Activated CD8-positive, alpha-beta memory T cell treated with anti-CD3 and anti-CD28 coated beads, Interleukin-2, amount 50 U/mL, for 1 hour (primary cell): ENCODE measurements around the gene CRY1.
A peak's percentile ranks its signal among the peaks of the same experiment; 100 is the strongest.
"Not testable (repeated sequence)": the region's sequence is repeated elsewhere in the genome, so short reads cannot be mapped to it uniquely, and the experiment has no call there.

Experiments used
- DNase-seq: peaks from one replicate; pipeline ENCODE4 v3.0.0-alpha.2; 2020; ENCODE audit errors: extremely low read depth

The CRY1 gene

DNA sequence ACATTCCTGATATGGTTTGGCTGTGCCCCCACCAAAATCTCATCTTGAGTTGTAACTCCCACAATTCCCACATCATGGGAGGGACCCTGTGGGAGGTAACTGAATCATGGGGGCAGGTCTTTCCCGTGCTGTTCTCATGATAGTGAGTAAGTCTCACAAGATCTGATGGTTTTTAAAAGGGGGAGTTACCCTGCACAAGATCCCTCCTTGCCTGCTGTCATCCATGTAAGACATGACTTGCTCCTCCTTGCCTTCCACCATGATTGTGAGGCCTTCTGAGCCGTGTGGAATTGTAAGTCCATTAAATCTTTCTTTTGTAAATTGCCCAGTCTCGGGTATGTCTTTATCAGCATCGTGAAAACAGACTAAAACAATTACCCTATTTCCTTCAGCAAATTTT, 90.7 kb downstream of the CRY1 start:
- DNase-seq = not testable (repeated sequence)

GRCh38 chr12:106999446-106999845, 93.9 kb downstream of the CRY1 start:
- DNase-seq = no peak

DNA sequence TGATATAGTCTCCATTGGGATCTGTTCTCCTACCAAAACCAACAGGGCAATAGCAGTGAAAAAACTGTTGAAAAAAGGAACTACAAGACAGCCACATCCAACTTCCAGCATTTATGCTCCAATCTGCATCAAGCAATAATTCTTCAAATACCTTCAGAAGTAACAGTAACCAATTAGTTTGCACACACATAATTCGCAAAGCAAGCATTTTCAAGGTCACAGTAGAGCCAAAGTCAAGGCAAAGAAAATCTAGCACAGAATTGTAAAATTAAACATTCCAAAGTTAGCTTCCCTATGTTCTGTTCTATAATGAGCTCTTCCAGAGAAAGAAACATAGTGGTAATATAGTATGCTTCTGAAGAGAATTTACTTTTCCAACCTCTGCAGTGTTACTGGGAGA, 95.4 kb downstream of the CRY1 start:
- no peak for DNase-seq

DNA sequence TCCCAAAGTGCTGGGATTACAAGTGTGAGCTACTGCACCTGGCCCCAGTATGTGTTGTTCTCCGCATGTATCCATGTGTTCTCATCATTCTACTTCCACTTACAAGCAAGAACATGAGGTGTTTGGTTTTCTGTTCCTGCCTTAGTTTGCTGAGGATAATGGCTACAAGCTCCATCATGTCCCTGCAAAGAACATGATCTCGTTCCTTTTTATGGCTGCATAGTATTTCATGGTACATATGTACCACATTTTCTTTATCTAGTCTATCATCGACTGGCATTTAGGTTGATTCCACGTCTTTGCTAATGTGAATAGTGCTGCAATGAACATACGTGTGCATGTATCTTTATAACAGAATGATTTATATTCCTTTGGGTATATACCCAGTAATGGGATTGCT, 97.2 kb downstream of the CRY1 start:
- DNase-seq = not testable (repeated sequence)

GRCh38 chr12:106994579-106995220, 98.6 kb downstream of the CRY1 start:
- no peak for DNase-seq

DNA sequence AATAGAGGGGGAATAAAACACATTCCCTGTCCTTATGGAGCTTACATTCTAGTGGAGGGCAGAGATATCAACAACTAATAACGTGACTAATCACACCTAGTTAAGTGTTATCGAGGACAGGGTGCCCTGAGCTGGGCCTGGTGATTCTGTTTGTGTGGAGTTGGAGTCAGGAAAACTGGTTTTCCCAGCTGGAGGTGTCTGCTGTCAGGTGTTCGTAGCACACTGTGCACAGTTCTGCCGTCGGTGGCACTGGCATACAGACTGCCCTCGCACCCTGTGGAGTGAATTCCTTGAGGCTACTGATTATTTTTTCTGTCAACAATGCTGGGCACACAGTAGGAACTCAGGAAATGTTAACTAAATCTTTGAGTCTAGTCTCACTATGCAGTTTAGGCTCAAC, 105.5 kb downstream of the CRY1 start:
- no peak for DNase-seq

DNA sequence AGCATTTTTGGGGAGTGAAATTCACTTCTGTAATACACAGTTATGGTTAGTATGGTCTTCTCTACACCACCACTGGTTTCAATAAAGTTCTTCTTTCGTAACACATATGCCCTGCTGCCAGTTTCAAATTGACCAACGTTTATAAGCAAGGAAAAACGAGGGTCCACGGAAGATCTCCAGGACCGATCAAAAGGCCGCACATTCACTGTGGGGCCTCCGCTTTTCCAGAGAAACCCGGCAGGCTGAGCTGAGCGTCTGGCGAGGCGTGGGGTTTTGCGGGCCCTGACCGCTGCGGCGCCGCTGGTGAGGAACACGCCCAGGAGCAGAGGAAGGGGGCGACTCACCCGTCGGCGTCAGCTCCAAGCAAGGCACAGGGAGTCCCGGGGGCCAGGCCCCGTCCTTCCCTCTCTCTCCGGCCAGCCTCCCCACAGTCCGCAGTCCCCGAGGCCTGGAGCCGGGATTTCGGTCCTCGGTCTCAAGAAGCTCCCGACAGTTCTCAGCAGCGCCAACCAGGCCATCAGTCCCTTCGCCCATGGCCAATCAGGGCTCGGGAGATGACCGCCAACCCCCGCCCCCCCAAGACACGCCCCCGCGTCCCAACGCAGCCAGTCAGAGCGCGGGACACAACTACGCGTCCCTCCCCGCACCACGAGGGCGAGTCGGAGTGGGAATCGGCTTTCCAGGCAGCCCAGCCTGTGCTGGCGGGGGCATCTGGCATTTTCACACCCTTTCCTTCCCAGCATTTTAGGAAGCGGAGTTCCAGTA, 106.5 kb downstream of the CRY1 start, which contains the start of gene MTERF2:
MTERF2 (minus strand) TSS at position 522 of the 765 bp plus-strand sequence. CDS start 8,432 bp downstream, outside the sequence.
- DNase-seq = peak; percentile 39

GRCh38 chr12:106986135-106986534, 107.2 kb downstream of the CRY1 start:
- no peak for DNase-seq

GRCh38 chr12:106985479-106985878, 107.9 kb downstream of the CRY1 start:
- DNase-seq = no peak

- no peak for DNase-seq
These were observed 108.7 kb downstream of the CRY1 start for GRCh38 chr12:106984588-106985137.

- DNase-seq = no peak
These were observed 111.1 kb downstream of the CRY1 start for GRCh38 chr12:106982229-106982628.

GRCh38 chr12:106981788-106982187, 111.6 kb downstream of the CRY1 start:
- DNase-seq = no peak

GRCh38 chr12:106980944-106981343, 112.4 kb downstream of the CRY1 start:
- DNase-seq = no peak

DNA sequence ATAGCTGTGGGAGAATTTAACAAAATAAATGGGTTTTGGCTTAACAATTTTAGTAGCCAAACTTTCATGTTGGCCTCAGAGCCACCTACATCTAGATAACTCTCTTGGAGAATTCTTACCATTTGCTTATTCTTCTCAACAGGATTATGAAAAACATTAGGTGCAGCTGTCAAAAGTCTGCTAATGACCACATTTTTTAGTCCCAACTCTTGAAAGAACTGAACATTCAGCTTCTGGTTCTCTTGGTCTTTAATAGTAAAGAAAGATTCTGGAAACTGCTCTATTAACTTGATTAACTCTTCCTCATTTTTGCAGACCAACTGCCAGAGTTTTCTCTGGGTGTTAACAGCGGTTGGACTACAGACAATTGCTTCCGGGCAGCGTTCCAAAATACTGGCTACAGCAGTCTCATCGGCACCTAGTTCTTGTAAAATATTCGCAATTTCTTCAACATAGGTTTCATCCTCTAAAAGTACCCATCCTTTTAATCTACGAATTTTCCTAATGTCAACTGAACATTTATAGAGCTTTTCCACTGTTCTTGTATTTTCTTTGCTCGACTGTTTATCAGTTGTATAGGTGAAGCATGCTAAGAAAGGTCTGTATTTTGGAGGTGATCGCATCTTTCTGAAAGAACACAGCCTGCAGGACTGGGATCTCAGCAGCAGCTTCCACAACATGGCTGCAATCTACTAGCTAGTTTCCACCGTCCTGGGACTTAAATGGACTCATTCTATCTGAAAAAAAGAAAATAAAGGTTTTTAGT, 115.1 kb downstream of the CRY1 start:
- no peak for DNase-seq

DNA sequence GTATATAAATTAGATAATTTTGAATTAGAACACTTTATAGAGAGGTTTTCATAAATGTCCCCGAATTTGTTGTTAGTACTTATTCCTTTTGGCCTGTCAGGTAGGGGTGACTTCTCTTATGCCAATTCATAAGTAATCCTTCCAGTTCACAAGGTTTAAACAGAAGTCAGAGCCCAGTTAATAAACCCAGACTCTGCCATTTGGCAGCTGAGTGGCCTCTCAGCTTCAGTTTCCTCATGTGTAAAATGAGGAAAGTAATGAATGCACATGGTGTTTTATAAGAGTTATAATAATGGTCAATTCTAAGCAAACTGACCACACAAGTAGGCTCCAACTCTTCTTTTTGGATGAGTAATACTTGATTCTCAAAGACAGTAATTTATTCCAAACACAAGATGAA, 116.7 kb downstream of the CRY1 start:
- no peak for DNase-seq

- DNase-seq = no peak
These were observed 117.2 kb downstream of the CRY1 start for GRCh38 chr12:106975993-106976658.

GRCh38 chr12:106975098-106975497, 118.3 kb downstream of the CRY1 start:
- DNase-seq = no peak

DNA sequence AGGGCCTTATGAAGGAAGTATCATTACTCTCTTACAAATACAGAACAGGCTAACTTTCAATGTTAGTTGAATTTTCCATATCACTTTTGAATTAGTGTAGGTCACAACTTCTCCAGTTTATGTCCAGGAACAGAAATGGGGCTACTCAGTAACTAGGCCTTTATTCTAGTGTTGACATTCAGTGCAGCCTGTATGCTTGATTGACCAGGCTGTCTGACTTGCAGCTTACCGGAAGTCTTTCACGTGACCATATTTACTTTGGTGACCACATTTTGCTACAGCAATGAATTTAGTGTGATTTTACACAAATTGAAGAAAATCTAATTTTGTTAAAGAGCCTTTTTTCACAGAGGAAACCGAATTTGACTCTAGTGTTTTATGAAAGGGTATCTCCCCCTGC, 118.8 kb downstream of the CRY1 start:
- DNase-seq = no peak

DNA sequence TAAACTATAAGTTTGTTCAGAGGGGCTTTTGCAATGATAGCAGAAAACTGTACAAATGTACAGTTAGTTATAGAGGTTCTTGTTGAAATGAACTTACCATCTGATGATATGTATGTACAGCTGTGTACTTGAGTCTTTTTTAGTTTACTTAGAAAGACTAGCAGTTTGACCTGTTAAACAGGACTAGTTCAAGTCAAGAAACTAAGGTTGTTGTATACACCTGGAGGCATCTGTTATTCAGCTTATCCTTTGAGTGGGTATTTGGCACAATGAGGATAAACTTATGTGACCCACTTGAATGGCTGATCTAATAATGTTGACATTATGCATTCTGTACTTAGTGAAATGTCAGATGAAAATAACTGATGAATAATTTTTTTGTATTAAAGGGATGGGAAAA, 119.8 kb downstream of the CRY1 start:
- no peak for DNase-seq

- no peak for DNase-seq
These were observed 122.3 kb downstream of the CRY1 start for GRCh38 chr12:106971065-106971464.

GRCh38 chr12:106964526-106964925, 128.8 kb downstream of the CRY1 start:
- DNase-seq = no peak

DNA sequence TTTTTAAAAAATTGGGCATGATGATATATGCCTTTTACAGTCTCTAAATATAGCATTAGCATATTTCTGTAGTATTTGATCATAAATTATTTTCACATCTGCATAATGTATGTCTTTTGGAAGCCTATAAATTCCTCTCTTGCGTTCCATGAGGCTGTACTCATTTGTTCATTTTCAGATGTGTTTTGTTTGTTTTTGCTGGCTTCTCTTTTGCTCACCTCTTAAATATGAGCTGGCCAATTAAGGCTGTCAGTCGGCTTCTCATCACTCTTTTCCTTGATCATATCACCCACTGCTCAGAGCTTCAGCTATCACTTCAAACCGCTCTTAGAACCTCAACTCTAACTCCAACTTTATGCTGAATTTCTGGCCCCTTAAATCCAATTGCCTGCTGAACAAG, 131.1 kb downstream of the CRY1 start:
- no peak for DNase-seq
